DMS 273 treated with DMSO at 0.1 percent for 48 hours (cell line): ENCODE results near the gene SDR42E1.

Experiments
- DNase-seq: peaks from one replicate; lab custom pipeline; 2025; lab: John Stamatoyannopoulos, UW

Gene SDR42E1

GRCh38 chr16:81939164-81940056 is 71.9 kb downstream of the SDR42E1 start:
- DNase-seq: no peak
